Transverse colon (tissue), 4 donors: ENCODE data around the gene POU3F3.

Source experiments
- POLR2A ChIP-seq: fragments of 450-650 bp; IDR thresholded peaks from one replicate; pipeline ENCODE4 v1.6.1; 2016; ENCODE audit warnings: antibody characterized with exemption, mild to moderate bottlenecking, moderate library complexity
- POLR2AphosphoS5 ChIP-seq, 3 donors: sonication (generic); formaldehyde crosslinking; IDR thresholded peaks; one replicate each; pipeline ENCODE4 v1.6.1; 2016; ENCODE audit warnings: antibody characterized with exemption in 3 of 3
- TF ChIP-seq, protein P1 (sequence below), 5 experiments: fragments of 200-600 bp in 3 of 5; fragments of 450-650 bp in 2 of 5; sonication (generic) in 3 of 5; IDR thresholded peaks; 1 replicate in 2 of 5; 2 replicates in 3 of 5; pipeline ENCODE4 v1.5.1; 2016 to 2017; ENCODE audit warnings: antibody characterized with exemption in 5 of 5, inconsistent platforms in 3 of 5, mild to moderate bottlenecking in 2 of 5, moderate library complexity in 1 of 5

GRCh38 chr2:104840893-104841585 is 12.9 kb upstream of the POU3F3 start:
- TF ChIP-seq, protein P1, sequence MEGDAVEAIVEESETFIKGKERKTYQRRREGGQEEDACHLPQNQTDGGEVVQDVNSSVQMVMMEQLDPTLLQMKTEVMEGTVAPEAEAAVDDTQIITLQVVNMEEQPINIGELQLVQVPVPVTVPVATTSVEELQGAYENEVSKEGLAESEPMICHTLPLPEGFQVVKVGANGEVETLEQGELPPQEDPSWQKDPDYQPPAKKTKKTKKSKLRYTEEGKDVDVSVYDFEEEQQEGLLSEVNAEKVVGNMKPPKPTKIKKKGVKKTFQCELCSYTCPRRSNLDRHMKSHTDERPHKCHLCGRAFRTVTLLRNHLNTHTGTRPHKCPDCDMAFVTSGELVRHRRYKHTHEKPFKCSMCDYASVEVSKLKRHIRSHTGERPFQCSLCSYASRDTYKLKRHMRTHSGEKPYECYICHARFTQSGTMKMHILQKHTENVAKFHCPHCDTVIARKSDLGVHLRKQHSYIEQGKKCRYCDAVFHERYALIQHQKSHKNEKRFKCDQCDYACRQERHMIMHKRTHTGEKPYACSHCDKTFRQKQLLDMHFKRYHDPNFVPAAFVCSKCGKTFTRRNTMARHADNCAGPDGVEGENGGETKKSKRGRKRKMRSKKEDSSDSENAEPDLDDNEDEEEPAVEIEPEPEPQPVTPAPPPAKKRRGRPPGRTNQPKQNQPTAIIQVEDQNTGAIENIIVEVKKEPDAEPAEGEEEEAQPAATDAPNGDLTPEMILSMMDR (IDR thresholded peaks at IDR 0.05) = no peak
- TF ChIP-seq POLR2A (no peak), POLR2AphosphoS5 (IDR thresholded peaks at IDR 0.05) (no peak)
